Nasal cavity respiratory epithelium epithelial cell of viscerocranial mucosa (primary cell): Measurements from ENCODE around the gene MRPL20. TPM values are rescaled to one million over a fixed set of nuclear protein-coding genes. Genes with fewer than 3 reads are reported as not detected.

Experiments
- total RNA-seq: library from RNA; depleted of rRNA; stranded (reverse); fragments of >200 nt; gene quantifications from 2 replicates; pipeline ENCODE4 v1.2.3, GENCODE V29; 2014

MRPL20 gene
- 50.2 and 56.3 TPM in 2 replicates for total RNA-seq

DNA sequence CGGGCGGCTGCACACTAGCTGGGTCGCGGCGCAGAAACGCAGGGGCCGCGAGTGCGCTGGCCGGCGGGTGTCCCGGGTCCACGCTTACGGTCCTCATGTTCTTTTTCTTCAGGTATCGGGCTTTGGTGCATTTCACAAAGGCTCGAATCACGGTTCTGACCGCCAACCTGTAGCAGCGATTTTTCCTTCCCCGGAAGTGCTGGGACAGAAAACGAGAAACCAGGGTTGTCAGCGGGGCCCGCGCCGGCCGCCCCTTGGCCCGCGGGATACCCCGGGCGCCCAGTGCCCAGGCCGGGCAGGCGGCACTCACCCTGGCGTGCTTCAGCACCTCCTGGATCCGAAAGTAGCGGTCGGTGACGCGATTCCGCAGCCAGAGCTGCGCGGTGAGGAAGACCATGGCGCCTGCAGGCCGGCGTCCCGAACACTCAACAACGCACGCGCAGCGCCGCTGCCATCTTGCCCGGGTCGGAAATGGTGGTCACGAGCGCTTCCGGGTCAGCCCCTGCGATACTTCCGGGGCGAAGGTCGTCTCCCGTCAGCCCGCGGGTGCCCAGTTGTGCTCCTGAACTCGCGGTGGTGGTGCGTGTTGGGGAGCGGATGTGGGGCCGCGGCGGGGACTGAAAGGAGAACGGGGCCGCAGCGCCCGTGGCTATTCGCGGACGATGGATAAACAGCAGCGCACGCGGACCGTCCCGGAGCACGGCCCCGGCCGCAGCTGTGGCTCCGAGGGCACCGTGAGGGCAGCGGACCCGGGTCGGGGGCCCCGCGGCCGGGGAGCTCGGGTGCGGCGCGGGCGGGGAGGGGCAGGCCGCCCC lies at the start of gene MRPL20:
Gene MRPL20 (minus strand): TSS at position 473 of the 815 bp plus-strand sequence. CDS start 76 bp downstream, at position 397.

DNA sequence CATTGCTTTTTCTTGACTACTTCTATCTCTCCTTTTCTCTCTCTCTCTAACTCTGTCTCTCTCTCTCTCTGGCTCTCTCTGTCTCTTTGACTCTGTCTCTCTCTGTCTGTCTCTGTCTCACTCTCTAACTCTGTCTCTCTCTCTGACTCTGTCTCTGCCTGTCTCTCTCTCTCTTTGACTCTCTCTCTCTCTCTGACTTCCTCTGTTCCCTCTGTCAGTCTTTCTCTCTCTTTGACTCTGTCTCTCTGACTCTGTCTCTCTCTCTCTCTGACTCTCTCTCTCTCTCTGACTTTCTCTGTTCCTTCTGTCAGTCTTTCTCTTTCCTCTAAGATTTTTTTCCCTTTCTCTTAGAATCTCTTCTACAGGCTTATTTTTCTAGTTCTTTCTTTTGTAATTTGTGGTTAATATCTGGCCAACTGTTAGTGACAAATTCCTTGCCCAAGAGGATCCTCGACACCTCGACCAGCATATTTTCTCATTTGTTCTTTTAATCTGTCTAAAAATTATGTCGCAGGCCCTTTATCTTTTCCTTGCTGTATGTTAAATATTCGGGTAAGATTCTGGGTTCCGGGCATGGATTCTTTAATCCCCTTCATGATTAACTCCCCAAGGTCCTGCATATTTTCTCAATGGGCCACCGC lies 42.1 kb upstream of the MRPL20 start, which contains the start of gene ATAD3C:
Gene ATAD3C (plus strand): TSS at position 591 of the 641 bp plus-strand sequence. CDS start 995 bp downstream, outside the sequence.

DNA sequence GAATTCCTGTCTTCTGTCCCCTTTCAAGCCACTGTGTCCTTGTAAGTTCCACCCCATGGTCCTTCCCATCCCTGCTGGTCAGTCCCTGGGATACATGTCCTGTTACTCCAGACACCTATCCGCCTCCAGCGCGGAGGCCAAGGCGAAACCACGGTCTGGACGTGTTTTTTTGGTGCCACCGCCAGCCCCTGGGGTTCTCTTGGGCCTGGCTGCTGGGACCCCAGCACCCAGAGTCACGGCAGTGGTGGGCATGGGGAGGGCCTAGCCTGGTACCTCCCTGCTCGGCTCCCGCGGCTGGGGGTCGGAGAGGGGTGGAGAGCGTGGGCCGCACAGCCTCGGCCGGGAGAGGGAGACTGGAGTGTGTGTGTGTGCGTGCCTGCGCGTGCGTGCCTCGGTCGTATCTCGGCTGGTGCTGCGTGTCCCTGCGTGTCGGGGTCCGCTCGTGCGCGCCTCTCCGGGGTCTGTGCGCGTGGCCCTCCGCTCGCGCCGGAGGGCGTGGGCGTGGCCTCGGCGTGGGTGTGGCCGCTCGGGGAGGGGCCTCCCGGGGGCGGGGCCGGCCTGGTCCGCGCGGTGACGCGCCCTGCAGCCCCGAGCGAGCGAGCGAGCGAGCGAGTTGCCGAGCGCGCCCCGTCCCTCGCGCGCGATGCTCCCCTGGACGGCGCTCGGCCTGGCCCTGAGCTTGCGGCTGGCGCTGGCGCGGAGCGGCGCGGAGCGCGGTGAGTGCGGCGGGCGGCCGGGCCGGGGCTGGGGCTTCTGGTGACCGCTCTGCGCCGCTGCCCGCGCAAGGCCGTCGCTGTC lies 28.2 kb upstream of the MRPL20 start, which contains the start of gene VWA1:
Gene VWA1 (plus strand): TSS at position 585 of the 798 bp plus-strand sequence. CDS start 59 bp downstream, at position 644.

DNA sequence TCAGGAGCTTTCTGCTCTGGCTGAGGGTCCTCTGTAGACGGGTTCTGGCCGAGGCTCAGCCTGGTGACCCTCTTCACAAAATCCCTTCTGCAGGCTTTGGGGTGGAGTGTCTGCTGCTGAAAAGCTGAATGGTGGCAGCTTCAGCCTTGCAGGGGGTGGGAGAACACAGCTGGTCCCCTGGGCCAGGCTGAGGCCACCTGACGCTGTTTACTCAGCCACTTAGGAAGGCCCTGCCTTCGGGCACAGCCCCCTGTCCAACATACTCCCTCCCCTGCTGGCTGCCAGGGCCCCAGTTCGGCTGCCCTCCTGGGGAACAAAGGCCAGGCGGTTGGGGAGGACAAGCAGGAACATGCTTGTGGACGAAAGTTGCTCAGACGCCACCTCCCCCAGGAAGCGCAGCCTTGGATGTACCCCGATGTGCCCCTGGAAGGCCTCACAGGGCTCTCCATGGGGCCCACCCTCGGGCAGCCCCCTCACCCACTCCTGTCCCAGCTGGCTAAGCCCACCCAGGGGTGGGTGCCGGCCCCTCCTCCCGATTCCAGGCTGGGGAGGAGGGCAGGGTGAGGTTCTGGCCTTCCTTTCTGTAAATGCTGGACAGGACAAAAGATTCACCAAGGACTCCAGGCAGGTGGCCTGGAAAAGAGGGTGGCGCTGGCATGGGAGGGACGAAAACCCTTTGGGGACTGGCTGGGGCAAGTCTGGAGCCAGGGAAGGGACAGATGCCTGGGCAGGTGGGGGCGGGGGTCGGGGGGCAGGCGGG lies 14.2 kb upstream of the MRPL20 start, which contains the start of gene ANKRD65:
Gene ANKRD65 (minus strand): TSS at position 130 of the 760 bp plus-strand sequence. CDS start 271 bp downstream, outside the sequence.

DNA sequence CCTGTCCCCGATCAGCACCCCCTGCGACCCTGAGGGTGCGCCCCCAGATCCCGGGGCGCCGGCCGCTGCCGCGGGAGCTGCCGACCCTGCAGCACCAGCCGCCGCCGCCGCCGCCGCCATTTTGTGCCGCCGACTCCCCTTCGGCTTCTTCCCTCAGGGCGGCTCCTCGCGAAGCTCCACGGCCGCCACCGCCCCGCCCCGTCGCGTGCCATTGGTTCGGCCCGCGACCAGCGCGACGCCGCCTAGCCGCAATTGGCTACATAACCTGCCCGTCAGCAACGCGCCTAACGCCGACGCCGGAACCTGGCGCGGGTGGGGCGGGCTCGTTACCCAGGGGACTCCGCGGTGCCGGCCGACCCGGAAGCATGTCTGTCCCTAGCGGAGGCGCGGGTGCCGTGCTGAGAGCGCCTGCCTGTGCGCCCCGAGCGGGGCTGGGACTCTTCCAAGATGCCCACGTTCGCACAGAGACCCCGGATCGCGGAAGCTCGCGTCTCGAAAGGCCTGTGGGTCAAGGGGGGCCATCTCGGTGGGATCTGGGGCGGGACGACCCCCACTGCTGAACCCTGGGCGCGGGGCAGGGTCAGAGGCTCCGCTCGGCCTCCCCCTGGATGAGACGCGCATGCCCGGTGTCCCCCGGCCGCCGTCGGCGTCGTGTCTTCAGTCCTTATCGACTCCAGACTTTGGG lies 7.8 kb downstream of the MRPL20 start, which contains the start of gene CCNL2:
Gene CCNL2 (minus strand): TSS at position 149 of the 685 bp plus-strand sequence. CDS start 29 bp downstream, at position 120.

DNA sequence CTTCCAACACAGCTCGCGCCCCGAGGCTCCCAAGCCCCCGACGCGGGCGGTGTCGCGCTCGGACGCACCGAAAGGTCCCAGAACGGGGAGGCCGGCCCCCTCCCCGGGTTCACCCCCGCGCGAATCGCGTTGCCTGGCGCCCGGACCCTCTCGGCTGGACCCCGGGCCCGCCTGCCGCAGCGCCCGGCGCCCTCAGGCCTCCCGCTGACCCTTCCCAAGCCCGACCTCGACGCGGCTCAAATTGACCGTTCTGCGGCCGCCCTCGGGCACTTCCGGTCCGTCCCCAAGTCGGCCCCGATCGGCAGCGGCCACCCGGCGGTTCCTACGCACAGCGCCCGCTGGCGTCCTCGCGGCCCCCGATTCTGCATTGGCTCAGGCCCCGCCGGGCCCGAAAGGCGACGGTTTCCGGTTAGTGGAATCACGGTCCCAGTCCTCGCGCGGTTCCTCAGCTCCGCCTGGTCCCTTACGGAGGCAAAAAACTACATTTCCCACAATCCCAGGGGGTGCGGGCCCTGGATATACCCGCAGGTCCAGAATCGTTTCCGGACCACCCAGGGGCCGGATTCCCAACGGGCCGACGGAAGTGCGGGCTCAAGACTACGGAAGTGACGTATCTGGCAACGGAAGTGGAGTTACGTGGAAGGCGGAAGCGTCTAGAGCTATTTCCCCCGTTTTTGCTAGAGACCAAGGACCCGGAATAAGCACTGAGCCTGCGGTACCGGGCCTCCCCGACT lies 32.0 kb downstream of the MRPL20 start, which contains the start of gene AURKAIP1:
Gene AURKAIP1 (minus strand): TSS at position 279 of the 734 bp plus-strand sequence. CDS start 451 bp downstream, outside the sequence.

DNA sequence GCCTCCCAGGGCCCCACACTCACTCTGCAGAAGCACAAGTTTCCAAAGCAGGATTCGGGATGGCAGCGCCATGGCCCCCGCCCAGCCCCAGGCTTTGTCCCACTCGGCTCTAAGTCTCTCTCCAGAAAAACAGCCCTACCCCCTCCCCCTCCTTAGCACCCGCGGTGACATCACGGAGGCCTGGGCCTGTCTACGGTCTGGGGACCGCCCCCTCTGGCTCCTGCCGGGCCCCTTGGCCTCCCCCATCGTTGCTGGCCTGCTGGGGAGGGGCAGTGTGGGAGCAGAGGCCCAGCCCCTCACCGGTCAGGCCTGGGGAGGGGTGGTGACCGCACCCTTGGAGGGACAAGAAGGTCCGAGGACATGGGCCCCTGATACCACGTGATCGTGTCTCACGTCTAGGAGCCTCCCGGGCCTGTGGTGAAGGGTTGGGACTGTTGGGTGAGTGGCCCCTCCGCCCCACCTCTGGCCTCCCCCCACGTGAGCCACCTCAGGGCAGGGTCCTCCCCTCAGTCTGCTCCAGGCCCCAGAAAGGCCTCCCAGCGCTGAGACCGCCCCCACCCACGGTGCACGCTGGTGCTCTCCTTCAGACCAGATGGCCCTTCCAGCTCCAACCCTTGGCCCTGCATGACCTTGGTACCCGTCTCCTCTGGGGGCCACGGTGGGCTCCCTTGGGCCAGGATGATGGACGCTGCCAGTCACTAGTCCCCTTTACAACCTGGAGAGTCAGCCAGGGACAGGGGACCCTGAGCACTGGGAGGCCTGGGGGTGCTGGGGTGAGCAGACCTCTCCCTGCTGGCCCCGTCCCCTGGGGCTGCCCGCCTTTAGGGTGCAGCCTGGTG lies 48.4 kb downstream of the MRPL20 start, which contains the start of gene MXRA8:
Gene MXRA8 (minus strand): TSS at position 123 of the 839 bp plus-strand sequence. CDS start 51 bp downstream, at position 72.

Other genes with a start within 250 kb of the MRPL20 start
- gene TTLL10, start 233.4 kb downstream of the MRPL20 start, total RNA-seq: 0.28 TPM in 1 of 2 replicates, not detected in the other
- 0.34 and 1.5 TPM in 2 replicates for gene TNFRSF18, start 200.7 kb downstream of the MRPL20 start, total RNA-seq
- gene TNFRSF4, start 193.1 kb downstream of the MRPL20 start, total RNA-seq: 0.14 TPM in 1 of 2 replicates, not detected in the other
- 76.9 and 124 TPM in 2 replicates for gene SDF4, start 175.3 kb downstream of the MRPL20 start, total RNA-seq
- 24.4 and 25.6 TPM in 2 replicates for gene B3GALT6, start 175.1 kb downstream of the MRPL20 start, total RNA-seq
- gene C1QTNF12, start 160.6 kb downstream of the MRPL20 start, total RNA-seq: 0.93 and 1.4 TPM in 2 replicates
- 46.3 and 60.5 TPM in 2 replicates for gene UBE2J2, start 133.4 kb downstream of the MRPL20 start, total RNA-seq
- 0.68 and 1.4 TPM in 2 replicates for gene SCNN1D, start 126.9 kb downstream of the MRPL20 start, total RNA-seq
- 17.4 and 57.2 TPM in 2 replicates for gene ACAP3, start 99.4 kb downstream of the MRPL20 start, total RNA-seq
- 16.9 and 25.6 TPM in 2 replicates for gene PUSL1, start 98.7 kb downstream of the MRPL20 start, total RNA-seq
- 55.4 and 66.1 TPM in 2 replicates for gene INTS11, start 82.6 kb downstream of the MRPL20 start, total RNA-seq
- 19.8 and 32.1 TPM in 2 replicates for gene CPTP, start 82.5 kb downstream of the MRPL20 start, total RNA-seq
- under 0.01 and 0.36 TPM in 2 replicates for gene TAS1R3, start 76.0 kb downstream of the MRPL20 start, total RNA-seq
- gene DVL1, start 57.9 kb downstream of the MRPL20 start, total RNA-seq: 204 and 206 TPM in 2 replicates
- gene MXRA8, start 48.7 kb downstream of the MRPL20 start, total RNA-seq: 0.34 and 1.1 TPM in 2 replicates
- 60.4 and 110 TPM in 2 replicates for gene AURKAIP1, start 32.1 kb downstream of the MRPL20 start, total RNA-seq
- gene CCNL2, start 8.0 kb downstream of the MRPL20 start, total RNA-seq: 57.4 and 139 TPM in 2 replicates
- gene ANKRD65, start 14.0 kb upstream of the MRPL20 start, total RNA-seq: 4.4 and 18.2 TPM in 2 replicates
- 2.1 and 18.4 TPM in 2 replicates for gene VWA1, start 28.4 kb upstream of the MRPL20 start, total RNA-seq
- 0.34 and 1.1 TPM in 2 replicates for gene ATAD3C, start 42.4 kb upstream of the MRPL20 start, total RNA-seq
- gene ATAD3B, start 64.5 kb upstream of the MRPL20 start, total RNA-seq: 16.4 and 24.2 TPM in 2 replicates
- 18.5 and 34.0 TPM in 2 replicates for gene ATAD3A, start 104.9 kb upstream of the MRPL20 start, total RNA-seq
- 0.34 and 0.71 TPM in 2 replicates for gene TMEM240, start 133.3 kb upstream of the MRPL20 start, total RNA-seq
- gene SSU72, start 167.6 kb upstream of the MRPL20 start, total RNA-seq: 69.4 and 83.5 TPM in 2 replicates
- gene FNDC10, start 192.8 kb upstream of the MRPL20 start, total RNA-seq: 0.34 and 2.5 TPM in 2 replicates
- gene MIB2, start 208.2 kb upstream of the MRPL20 start, total RNA-seq: 68.6 and 97.4 TPM in 2 replicates
- 0.34 and 1.1 TPM in 2 replicates for gene MMP23B, start 224.9 kb upstream of the MRPL20 start, total RNA-seq